ENCODE data around the gene UAP1L1. TPM values are rescaled to one million over a fixed set of nuclear protein-coding genes. Genes with fewer than 3 reads are reported as not detected.

The UAP1L1 gene
- total and polyA plus RNA-seq, 9 of the 15 experiments (the other 6 are each of a cell fraction or from before 2014, with no cell fraction given): 0.20 to 8.6 (median 3.7) TPM

DNA sequence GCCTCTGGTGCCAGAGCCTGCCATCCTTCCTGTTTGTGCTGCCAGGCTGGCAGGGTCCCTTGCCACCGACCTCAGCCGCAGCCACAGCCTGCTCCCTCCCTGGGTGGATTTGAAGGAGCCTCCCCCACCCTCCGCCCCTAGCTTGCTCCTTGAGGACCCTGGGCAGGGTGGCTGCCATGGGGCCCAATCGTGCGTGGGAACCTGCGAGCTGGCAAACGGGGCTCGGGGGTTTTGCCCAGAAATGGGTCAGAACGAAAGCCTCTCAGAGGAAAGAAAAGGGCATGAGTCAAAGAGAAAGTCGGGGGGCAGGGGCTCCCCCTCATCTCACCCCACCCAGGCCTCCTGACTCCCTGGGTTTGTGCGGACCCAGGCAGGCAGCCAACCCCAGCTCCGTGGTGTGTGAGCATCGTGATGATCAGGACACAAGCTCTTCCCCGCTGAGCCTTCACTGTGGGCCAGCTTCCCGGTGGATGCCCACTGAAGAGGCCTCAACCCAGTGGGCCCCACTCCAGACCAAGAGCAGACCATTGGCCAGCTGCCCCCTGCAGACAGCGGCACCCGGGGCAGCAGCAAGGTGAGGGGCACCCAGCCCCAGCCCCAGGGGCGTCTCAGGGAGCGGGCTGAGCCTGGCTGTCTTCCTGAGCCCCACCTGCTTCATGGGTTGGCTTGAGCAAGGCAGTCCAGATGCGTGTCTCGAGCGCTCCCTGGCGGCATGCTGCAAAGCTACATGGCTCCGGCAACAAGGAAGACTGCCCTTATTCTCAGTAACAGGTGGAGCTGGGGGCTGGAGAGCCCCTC lies 42.4 kb upstream of the UAP1L1 start (continued):
- TF ChIP-seq MYBL2 (IDR thresholded peaks at IDR 0.05; ENCODE audit: low read depth) (no peak), MYBL2 (CRISPR knock-in tag; IDR thresholded peaks at IDR 0.05; ENCODE audit: borderline replicate concordance) (no peak), ZNF3 (CRISPR knock-in tag; IDR thresholded peaks at IDR 0.05) (no peak), U2AF2 (optimal IDR thresholded peaks at IDR 0.05; ENCODE audit: low read depth, low read length) (no peak), NFIX (CRISPR knock-in tag; IDR thresholded peaks at IDR 0.05; ENCODE audit: low read depth) (no peak), SRSF9 (IDR thresholded peaks at IDR 0.05; ENCODE audit: borderline replicate concordance, low read depth, low read length) (no peak), BRF1 (IDR thresholded peaks at IDR 0.05; ENCODE audit: borderline replicate concordance, extremely low read depth, insufficient read length) (no peak), ZNF143 (CRISPR knock-in tag; IDR thresholded peaks at IDR 0.05) (no peak), SMARCA4 (IDR thresholded peaks at IDR 0.05) (no peak), GTF2F1 (IDR thresholded peaks at IDR 0.05; ENCODE audit: low read depth, low read length) (no peak), FOXA3 (CRISPR knock-in tag; conservative IDR thresholded peaks at IDR 0.05 in 1 of 2, IDR thresholded peaks at IDR 0.05 in 1 of 2) (no peak), NUFIP1 (IDR thresholded peaks at IDR 0.05; ENCODE audit: partially characterized antibody) (no peak), POLR2A (conservative IDR thresholded peaks at IDR 0.05) (no peak), CHD1 (IDR thresholded peaks at IDR 0.05; ENCODE audit: low read length) (no peak)
- TF ChIP-seq, protein P1, sequence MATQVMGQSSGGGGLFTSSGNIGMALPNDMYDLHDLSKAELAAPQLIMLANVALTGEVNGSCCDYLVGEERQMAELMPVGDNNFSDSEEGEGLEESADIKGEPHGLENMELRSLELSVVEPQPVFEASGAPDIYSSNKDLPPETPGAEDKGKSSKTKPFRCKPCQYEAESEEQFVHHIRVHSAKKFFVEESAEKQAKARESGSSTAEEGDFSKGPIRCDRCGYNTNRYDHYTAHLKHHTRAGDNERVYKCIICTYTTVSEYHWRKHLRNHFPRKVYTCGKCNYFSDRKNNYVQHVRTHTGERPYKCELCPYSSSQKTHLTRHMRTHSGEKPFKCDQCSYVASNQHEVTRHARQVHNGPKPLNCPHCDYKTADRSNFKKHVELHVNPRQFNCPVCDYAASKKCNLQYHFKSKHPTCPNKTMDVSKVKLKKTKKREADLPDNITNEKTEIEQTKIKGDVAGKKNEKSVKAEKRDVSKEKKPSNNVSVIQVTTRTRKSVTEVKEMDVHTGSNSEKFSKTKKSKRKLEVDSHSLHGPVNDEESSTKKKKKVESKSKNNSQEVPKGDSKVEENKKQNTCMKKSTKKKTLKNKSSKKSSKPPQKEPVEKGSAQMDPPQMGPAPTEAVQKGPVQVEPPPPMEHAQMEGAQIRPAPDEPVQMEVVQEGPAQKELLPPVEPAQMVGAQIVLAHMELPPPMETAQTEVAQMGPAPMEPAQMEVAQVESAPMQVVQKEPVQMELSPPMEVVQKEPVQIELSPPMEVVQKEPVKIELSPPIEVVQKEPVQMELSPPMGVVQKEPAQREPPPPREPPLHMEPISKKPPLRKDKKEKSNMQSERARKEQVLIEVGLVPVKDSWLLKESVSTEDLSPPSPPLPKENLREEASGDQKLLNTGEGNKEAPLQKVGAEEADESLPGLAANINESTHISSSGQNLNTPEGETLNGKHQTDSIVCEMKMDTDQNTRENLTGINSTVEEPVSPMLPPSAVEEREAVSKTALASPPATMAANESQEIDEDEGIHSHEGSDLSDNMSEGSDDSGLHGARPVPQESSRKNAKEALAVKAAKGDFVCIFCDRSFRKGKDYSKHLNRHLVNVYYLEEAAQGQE (IDR thresholded peaks at IDR 0.05; ENCODE audit: borderline replicate concordance): peak; percentile 91
- TF ChIP-seq, protein P1 (CRISPR knock-in tag; IDR thresholded peaks at IDR 0.05; ENCODE audit: low read depth): no peak
- TF ChIP-seq, protein P2, sequence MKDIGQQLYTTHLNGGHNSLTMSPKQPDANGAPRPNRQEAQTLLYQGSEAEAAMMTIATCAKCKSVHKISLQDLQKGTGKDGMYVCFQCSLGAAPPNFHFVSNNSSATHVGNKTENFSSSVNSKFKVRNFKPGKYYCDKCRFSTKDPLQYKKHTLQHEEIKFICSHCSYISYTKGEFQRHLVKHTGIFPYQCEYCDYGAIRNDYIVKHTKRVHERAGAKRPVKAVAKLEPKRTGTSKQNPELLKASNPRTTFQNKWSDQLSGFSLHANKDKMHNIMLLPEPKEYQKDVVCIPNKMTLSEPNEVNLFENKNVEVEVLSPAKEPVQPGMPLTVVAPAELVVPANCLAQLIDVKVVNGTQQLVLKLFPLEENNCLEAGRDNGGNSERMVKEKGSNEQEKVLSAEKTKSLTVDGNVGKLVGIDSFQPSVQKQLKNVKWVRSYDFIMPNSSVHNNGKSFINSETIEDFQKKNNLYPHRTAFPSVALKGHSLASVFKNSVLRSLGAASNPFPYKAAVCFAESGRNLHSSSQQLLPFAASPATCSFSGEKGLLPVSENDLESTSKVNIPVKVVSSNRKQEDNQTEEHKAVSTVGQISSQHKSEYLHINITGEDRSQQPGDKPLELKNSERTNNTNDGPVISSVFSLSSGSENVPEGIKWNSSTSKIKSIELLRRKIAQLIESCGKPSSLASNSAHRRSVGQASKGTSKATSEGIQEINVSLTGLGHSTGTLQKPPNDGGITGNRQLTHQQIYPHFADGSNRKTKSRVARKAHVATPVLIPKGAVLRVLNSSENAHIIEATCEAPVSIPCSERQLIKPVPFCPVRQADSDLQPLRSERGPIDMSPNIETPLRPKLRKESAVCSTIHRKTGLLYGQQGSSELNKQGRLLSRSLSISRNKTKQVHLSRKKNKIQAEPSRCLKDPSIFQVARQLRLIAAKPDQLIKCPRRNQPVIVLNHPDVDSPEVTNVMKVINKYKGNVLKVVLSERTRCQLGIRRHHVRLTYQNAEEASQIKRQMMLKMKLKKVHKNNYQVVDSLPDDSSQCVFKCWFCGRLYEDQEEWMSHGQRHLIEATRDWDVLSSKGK (CRISPR knock-in tag; IDR thresholded peaks at IDR 0.05): no peak

All from K562 (cell line).